Measurements from ENCODE around the gene MT1M. TPM values are rescaled to one million over a fixed set of nuclear protein-coding genes. Genes with fewer than 3 reads are reported as not detected.
"Not testable (repeated sequence)": the region's sequence is repeated elsewhere in the genome, so short reads cannot be mapped to it uniquely, and the experiment has no call there.

Gene MT1M
- 0.70 and 1.2 TPM in 2 replicates for polyA plus RNA-seq (2013)

DNA sequence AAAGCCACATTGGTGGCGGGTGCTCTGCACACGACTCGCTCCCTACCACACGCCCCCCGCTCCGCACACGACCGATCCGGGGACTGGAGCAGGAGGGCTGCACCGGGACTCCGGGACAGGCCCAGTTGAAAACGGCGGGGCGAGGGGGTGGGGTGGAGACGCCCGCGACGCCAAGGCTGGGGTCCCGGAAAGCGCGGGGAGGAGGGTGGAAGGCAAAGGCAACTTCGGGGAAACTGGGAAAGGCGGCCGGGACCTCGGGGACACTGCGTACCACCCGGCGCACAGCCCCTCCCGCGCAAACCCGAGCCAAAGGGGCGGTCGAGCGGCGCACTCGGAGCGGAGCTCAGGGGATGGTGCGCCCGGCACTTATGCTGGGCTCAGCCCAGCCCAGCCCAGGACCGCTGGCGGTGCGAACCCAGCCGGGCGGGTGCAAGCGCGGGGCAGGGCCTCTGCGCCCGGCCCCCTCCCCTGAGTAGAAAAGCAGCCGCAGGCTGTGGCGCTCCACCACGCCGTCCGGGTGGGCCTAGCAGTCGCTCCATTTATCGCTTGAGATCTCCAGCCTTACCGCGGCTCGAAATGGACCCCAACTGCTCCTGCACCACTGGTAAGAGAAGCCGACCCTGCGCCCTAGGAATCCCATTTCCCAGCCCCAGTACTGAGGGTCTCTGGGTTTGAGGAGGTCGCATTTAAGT, at the start of gene MT1M:
TSS of gene MT1M (plus strand) at position 504 of the 692 bp plus-strand sequence. CDS start at position 577, 73 bp downstream.
- Histone ChIP-seq H3K9ac (ENCODE audit: low read length) (no peak within 1 kb of the TSS), H3K4me3 (ENCODE audit: low read depth, low read length) (peak within 1 kb of the TSS; percentile 57), H3K18ac (ENCODE audit: low read length) (no peak within 1 kb of the TSS), H3K14ac (ENCODE audit: low read length) (no peak within 1 kb of the TSS), H2AK5ac (ENCODE audit: low read length) (no peak within 1 kb of the TSS), H4K91ac (ENCODE audit: low read depth, low read length) (no peak within 1 kb of the TSS), H2AFZ (ENCODE audit: insufficient read depth, low read length, poor library complexity) (no peak within 1 kb of the TSS), H3K27me3 (ENCODE audit: insufficient read depth, low read length) (peaks cover 64% of the 10 kb centered on the region), H4K8ac (ENCODE audit: low read depth, low read length) (no peak within 1 kb of the TSS), H3K23ac (ENCODE audit: low read length) (no peak within 1 kb of the TSS), H2BK5ac (ENCODE audit: low read depth, low read length, poor library complexity) (no peak within 1 kb of the TSS), H2BK12ac (ENCODE audit: low read length) (no peak within 1 kb of the TSS), H3K9me3 (ENCODE audit: insufficient read depth, low read depth, low read length) (peaks cover 7% of the 10 kb centered on the region), H3K79me2 (ENCODE audit: control insufficient read depth, insufficient read depth, low read length, poor library complexity) (no peaks in the 10 kb centered on the region), H3K4me2 (ENCODE audit: low read length) (peak within 1 kb of the TSS; percentile 58), H3K36me3 (ENCODE audit: control insufficient read depth in 1 of 2, insufficient read depth in 2 of 2, low read length in 2 of 2) (no peaks in the 10 kb centered on the region), H3K79me1 (ENCODE audit: low read length) (no peaks in the 10 kb centered on the region), H3K27ac (ENCODE audit: low read depth, low read length) (no peak within 1 kb of the TSS), H2BK120ac (ENCODE audit: insufficient read depth, low read length, poor library complexity) (no peak within 1 kb of the TSS), H4K12ac (ENCODE audit: low read depth, low read length) (no peak within 1 kb of the TSS), H3K4me1 (ENCODE audit: control insufficient read depth in 1 of 2, insufficient read depth in 2 of 2, low read length in 2 of 2) (peaks cover 3 to 11% of the 10 kb centered on the region in 2 experiments), H3K4ac (ENCODE audit: low read depth, low read length) (no peak within 1 kb of the TSS)
- no peak for DNase-seq
- WGBS (ENCODE audit: extremely low coverage, insufficient coverage, insufficient read length), result no CpG with 5 or more reads among the region's 61 CpGs

DNA sequence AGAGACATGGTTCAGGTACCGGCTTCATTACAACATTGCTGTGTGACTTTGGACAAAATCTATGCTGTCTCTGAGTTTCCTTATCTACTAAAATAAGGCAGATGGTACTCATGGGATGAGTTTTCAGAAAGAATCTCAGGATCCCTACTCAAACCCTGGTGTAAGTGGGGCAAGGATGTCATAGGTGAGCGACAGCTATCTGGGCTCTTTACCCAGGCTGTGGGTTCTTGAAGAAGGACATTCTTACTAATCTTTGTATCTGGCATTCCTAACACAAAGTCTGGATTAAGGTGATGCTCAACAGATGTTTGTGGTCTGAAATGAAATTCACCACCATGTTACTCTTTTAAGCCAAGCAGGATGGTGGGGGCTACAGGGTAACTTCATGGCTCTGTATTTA, 49.5 kb upstream of the MT1M start:
- H3K27ac ChIP-seq (ENCODE audit: low read depth, low read length); H3K36me3 ChIP-seq (ENCODE audit: control insufficient read depth in 1 of 2, insufficient read depth in 2 of 2, low read length in 2 of 2); H3K4me1 ChIP-seq (ENCODE audit: control insufficient read depth in 1 of 2, insufficient read depth in 2 of 2, low read length in 2 of 2); H2BK12ac ChIP-seq (ENCODE audit: low read length); H3K9me3 ChIP-seq (ENCODE audit: insufficient read depth, low read depth, low read length); H3K23ac ChIP-seq (ENCODE audit: low read length); H4K12ac ChIP-seq (ENCODE audit: low read depth, low read length); H3K9ac ChIP-seq (ENCODE audit: low read length); H3K4me3 ChIP-seq (ENCODE audit: low read depth, low read length); H3K4ac ChIP-seq (ENCODE audit: low read depth, low read length); H3K18ac ChIP-seq (ENCODE audit: low read length); H2AK5ac ChIP-seq (ENCODE audit: low read length); H2AFZ ChIP-seq (ENCODE audit: insufficient read depth, low read length, poor library complexity); H3K79me2 ChIP-seq (ENCODE audit: control insufficient read depth, insufficient read depth, low read length, poor library complexity); H3K4me2 ChIP-seq (ENCODE audit: low read length); DNase-seq; H3K27me3 ChIP-seq (ENCODE audit: insufficient read depth, low read length); H2BK120ac ChIP-seq (ENCODE audit: insufficient read depth, low read length, poor library complexity); H2BK5ac ChIP-seq (ENCODE audit: low read depth, low read length, poor library complexity); H4K91ac ChIP-seq (ENCODE audit: low read depth, low read length); H3K79me1 ChIP-seq (ENCODE audit: low read length); H3K14ac ChIP-seq (ENCODE audit: low read length); H4K8ac ChIP-seq (ENCODE audit: low read depth, low read length): not testable (repeated sequence)
- WGBS (ENCODE audit: extremely low coverage, insufficient coverage, insufficient read length), result no CpG with 5 or more reads among the region's 2 CpGs

DNA sequence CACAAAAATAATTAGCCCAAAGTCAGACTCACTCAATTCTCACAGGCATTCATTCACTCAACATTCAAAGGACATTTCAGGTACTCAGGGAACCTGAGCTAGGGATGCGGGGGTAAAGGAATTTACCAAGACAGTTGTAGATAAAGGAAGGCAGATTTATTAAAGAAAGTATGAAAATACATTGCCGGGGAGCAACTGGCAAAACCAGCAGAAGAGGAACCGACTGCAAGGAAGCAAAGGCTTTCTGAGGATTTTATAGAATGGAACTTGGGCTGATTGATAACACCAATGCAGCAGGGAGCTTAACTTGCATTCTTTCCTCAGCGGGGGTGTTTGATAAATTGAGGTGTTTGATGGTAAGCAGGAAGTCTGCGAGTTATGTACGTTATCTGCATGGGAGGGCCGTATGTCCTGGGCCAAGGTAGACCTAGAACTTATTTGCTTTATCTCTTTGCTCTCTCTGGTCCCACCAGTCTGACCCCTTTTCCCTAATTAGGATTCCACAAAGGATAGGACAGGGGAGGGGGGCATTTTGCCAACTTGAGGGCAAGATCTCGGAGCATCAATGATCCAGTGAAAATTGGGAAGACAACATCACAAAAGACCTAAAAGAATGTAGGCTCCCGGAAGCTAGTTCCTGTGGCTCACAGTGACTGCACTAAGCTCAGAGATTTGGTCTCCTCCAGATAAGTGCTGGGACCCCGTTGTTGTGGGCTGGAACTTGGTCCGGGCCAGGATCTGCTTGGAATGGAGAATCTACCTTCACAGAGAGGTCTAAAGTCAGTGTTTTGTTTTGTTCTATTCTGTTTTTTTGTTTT, 48.9 kb upstream of the MT1M start:
- no peaks in the 10 kb centered on the region for H3K4me1 ChIP-seq (ENCODE audit: control insufficient read depth in 1 of 2, insufficient read depth in 2 of 2, low read length in 2 of 2)
- peaks cover 12% of the 10 kb centered on the region for H3K27me3 ChIP-seq (ENCODE audit: insufficient read depth, low read length)
- H2AFZ ChIP-seq (ENCODE audit: insufficient read depth, low read length, poor library complexity), result no peak overlapping the region
- no peak overlapping the region for H3K4me2 ChIP-seq (ENCODE audit: low read length)
- H3K27ac ChIP-seq (ENCODE audit: low read depth, low read length), result no peak overlapping the region
- H2AK5ac ChIP-seq (ENCODE audit: low read length), result no peak overlapping the region
- no peak overlapping the region for H3K4me3 ChIP-seq (ENCODE audit: low read depth, low read length)
- H2BK120ac ChIP-seq (ENCODE audit: insufficient read depth, low read length, poor library complexity), result no peak overlapping the region
- no peaks in the 10 kb centered on the region for H3K79me2 ChIP-seq (ENCODE audit: control insufficient read depth, insufficient read depth, low read length, poor library complexity)
- no peak overlapping the region for H3K14ac ChIP-seq (ENCODE audit: low read length)
- DNase-seq, result no peak
- no peak overlapping the region for H3K4ac ChIP-seq (ENCODE audit: low read depth, low read length)
- H3K79me1 ChIP-seq (ENCODE audit: low read length), result no peaks in the 10 kb centered on the region
- H3K23ac ChIP-seq (ENCODE audit: low read length), result no peak overlapping the region
- peaks cover 2% of the 10 kb centered on the region for H3K9me3 ChIP-seq (ENCODE audit: insufficient read depth, low read depth, low read length)
- H3K9ac ChIP-seq (ENCODE audit: low read length), result no peak overlapping the region
- WGBS (ENCODE audit: extremely low coverage, insufficient coverage, insufficient read length), result no CpG with 5 or more reads among the region's 11 CpGs
- H2BK5ac ChIP-seq (ENCODE audit: low read depth, low read length, poor library complexity), result no peak overlapping the region
- no peak overlapping the region for H4K91ac ChIP-seq (ENCODE audit: low read depth, low read length)
- H2BK12ac ChIP-seq (ENCODE audit: low read length), result no peak overlapping the region
- no peak overlapping the region for H3K18ac ChIP-seq (ENCODE audit: low read length)
- H4K12ac ChIP-seq (ENCODE audit: low read depth, low read length), result no peak overlapping the region
- H3K36me3 ChIP-seq (ENCODE audit: control insufficient read depth in 1 of 2, insufficient read depth in 2 of 2, low read length in 2 of 2), result no peaks in the 10 kb centered on the region
- no peak overlapping the region for H4K8ac ChIP-seq (ENCODE audit: low read depth, low read length)

DNA sequence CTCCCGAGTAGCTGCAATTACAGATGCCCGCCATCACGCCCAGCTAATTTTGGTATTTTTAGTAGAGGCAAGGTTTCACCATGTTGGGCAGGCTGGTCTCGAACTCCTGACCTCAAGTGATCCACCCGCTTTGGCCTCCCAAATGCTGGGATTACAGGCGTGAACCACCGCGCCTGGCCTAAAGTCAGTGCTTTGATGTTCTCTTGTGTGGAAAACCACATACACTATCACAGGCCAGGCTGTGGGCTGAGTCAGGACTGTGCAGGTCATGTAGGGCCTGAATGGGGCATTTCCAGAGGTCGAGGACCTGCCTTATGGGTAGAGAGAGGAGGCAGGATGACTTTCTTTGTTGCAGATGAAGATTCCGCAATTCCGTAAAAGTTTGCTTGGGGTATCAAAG, 48.2 kb upstream of the MT1M start:
- Histone ChIP-seq H3K4me3 (ENCODE audit: low read depth, low read length) (no peak overlapping the region), H3K4ac (ENCODE audit: low read depth, low read length) (no peak overlapping the region), H3K14ac (ENCODE audit: low read length) (no peak overlapping the region), H4K12ac (ENCODE audit: low read depth, low read length) (no peak overlapping the region), H2AFZ (ENCODE audit: insufficient read depth, low read length, poor library complexity) (no peak overlapping the region), H3K23ac (ENCODE audit: low read length) (no peak overlapping the region), H4K8ac (ENCODE audit: low read depth, low read length) (no peak overlapping the region), H3K18ac (ENCODE audit: low read length) (no peak overlapping the region), H2AK5ac (ENCODE audit: low read length) (no peak overlapping the region), H3K79me2 (ENCODE audit: control insufficient read depth, insufficient read depth, low read length, poor library complexity) (no peaks in the 10 kb centered on the region), H3K27ac (ENCODE audit: low read depth, low read length) (no peak overlapping the region), H2BK5ac (ENCODE audit: low read depth, low read length, poor library complexity) (no peak overlapping the region), H3K4me2 (ENCODE audit: low read length) (no peak overlapping the region), H2BK12ac (ENCODE audit: low read length) (no peak overlapping the region), H3K36me3 (ENCODE audit: control insufficient read depth in 1 of 2, insufficient read depth in 2 of 2, low read length in 2 of 2) (no peaks in the 10 kb centered on the region), H3K9me3 (ENCODE audit: insufficient read depth, low read depth, low read length) (peaks cover 4% of the 10 kb centered on the region), H3K79me1 (ENCODE audit: low read length) (no peaks in the 10 kb centered on the region), H3K27me3 (ENCODE audit: insufficient read depth, low read length) (peaks cover 19% of the 10 kb centered on the region), H4K91ac (ENCODE audit: low read depth, low read length) (no peak overlapping the region), H3K9ac (ENCODE audit: low read length) (no peak overlapping the region), H3K4me1 (ENCODE audit: control insufficient read depth in 1 of 2, insufficient read depth in 2 of 2, low read length in 2 of 2) (peaks cover 0 to 2% of the 10 kb centered on the region in 2 experiments), H2BK120ac (ENCODE audit: insufficient read depth, low read length, poor library complexity) (no peak overlapping the region)
- no CpG with 5 or more reads among the region's 11 CpGs for WGBS (ENCODE audit: extremely low coverage, insufficient coverage, insufficient read length)
- DNase-seq, result no peak

Data from trophoblast cell (in vitro differentiated cells and primary cell).